K562 (cell line): ENCODE measurements around the gene LINGO3. TPM values are rescaled to one million over a fixed set of nuclear protein-coding genes. Genes with fewer than 3 reads are reported as not detected.
A peak's percentile ranks its signal among the peaks of the same experiment; 100 is the strongest.

Experiments used
- ARID3A ChIP-seq: IDR thresholded peaks from 2 replicates; pipeline ENCODE4 v1.6.1; 2012; ENCODE audit warnings: low read depth, low read length, improper control_type of control experiment, borderline replicate concordance
- DACH1 ChIP-seq: fragments of 450-650 bp; IDR thresholded peaks from 2 replicates; pipeline ENCODE4 v1.6.1; 2018; ENCODE audit not compliant: partially characterized antibody
- EWSR1 ChIP-seq: fragments of 450-650 bp; IDR thresholded peaks from 2 replicates; pipeline ENCODE4 v1.6.1; 2018; ENCODE audit warnings: borderline replicate concordance, mild to moderate bottlenecking, low read depth, moderate library complexity; ENCODE audit not compliant: partially characterized antibody
- EZH2 ChIP-seq: IDR thresholded peaks from 2 replicates; pipeline ENCODE4 v1.6.1; 2012; ENCODE audit warnings: low read depth, mild to moderate bottlenecking, inconsistent platforms, low read length, borderline replicate concordance
- NCOA6 ChIP-seq: fragments of 450-650 bp; IDR thresholded peaks from 2 replicates; pipeline ENCODE4 v1.6.1; 2017; ENCODE audit warnings: mild to moderate bottlenecking
- NFYB ChIP-seq: IDR thresholded peaks from 2 replicates; pipeline ENCODE4 v1.6.1; 2011; ENCODE audit warnings: mild to moderate bottlenecking, moderate library complexity; ENCODE audit not compliant: insufficient read length; ENCODE audit errors: extremely low read depth
- POLR2A ChIP-seq: fragments of 450-650 bp; conservative IDR thresholded peaks from 2 replicates; pipeline ENCODE4 v1.6.1; 2016
- PURB ChIP-seq: sonication (generic); formaldehyde crosslinking; IDR thresholded peaks from 2 replicates; pipeline ENCODE4 v1.9.0; 2021; ENCODE audit warnings: low read depth, mild to moderate bottlenecking, missing genetic modification reagents
- RUNX1 ChIP-seq: sonication (generic); IDR thresholded peaks from 2 replicates; pipeline ENCODE4 v1.6.1; 2016; ENCODE audit warnings: antibody characterized with exemption, low read depth
- SMARCA4 ChIP-seq: fragments of 450-650 bp; IDR thresholded peaks from 2 replicates; pipeline ENCODE4 v1.6.1; 2016
- TRIM28 ChIP-seq: fragments of 450-650 bp; IDR thresholded peaks from 2 replicates; pipeline ENCODE4 v1.6.1; 2017
- U2AF1 ChIP-seq: fragments of 200-400 bp; formaldehyde crosslinking; optimal IDR thresholded peaks from 2 replicates; pipeline ENCODE3; 2017; ENCODE audit warnings: mild to moderate bottlenecking, low read depth, low read length, moderate library complexity
- ZC3H11A ChIP-seq: IDR thresholded peaks from 2 replicates; pipeline ENCODE4 v1.6.1; 2012; ENCODE audit warnings: low read depth, low read length, improper control_type of control experiment
- ZEB2 ChIP-seq: fragments of 450-650 bp; IDR thresholded peaks from 2 replicates; pipeline ENCODE4 v1.6.1; 2016
- ZNF23 ChIP-seq: fragments of 250-450 bp; sonication (Bioruptor Pico); IDR thresholded peaks from 2 replicates; pipeline ENCODE4 v1.4.0; 2020; ENCODE audit warnings: mild to moderate bottlenecking
- ZNF354B ChIP-seq: fragments of 250-450 bp; sonication (Bioruptor Pico); IDR thresholded peaks from 2 replicates; pipeline ENCODE4 v1.4.0; 2020
- ZNF431 ChIP-seq: sonication (generic); formaldehyde crosslinking; IDR thresholded peaks from 2 replicates; pipeline ENCODE4 v1.8.0; 2022; ENCODE audit warnings: mild to moderate bottlenecking, missing genetic modification reagents
- ZNF57 ChIP-seq: fragments of 450-650 bp; formaldehyde crosslinking; IDR thresholded peaks from 2 replicates; pipeline ENCODE4 v1.4.0; 2020; ENCODE audit warnings: mild to moderate bottlenecking, moderate library complexity
- ZNF589 ChIP-seq: fragments of 200-800 bp; sonication (Bioruptor generic); IDR thresholded peaks from 2 replicates; pipeline ENCODE4 v1.6.1; 2016; ENCODE audit warnings: low read depth, missing genetic modification characterization, missing compliant biosample characterization
- polyA plus RNA-seq, 8 experiments: library from polyadenylated mRNA; depleted of rRNA in 4 of 8; stranded (reverse) in 5 of 8; unstranded in 3 of 8; fragments of >200 nt; fragmentation: Nextera tagmentation in 2 of 8; fragmentation: Illumina TruSeq in 1 of 8; extraction: Ambion mirVana in 2 of 8; extraction: Trizol in 1 of 8; gene quantifications; 2 replicates each; pipeline versions ENCODE4 v1.2.1 to v1.2.3, GENCODE V29; 2011 to 2014; ENCODE audit warnings: inconsistent platforms in 1 of 8, missing spikeins in 1 of 8
- total RNA-seq, 7 experiments: library from RNA; depleted of rRNA in 6 of 7; stranded (reverse); fragments of >200 nt in 6 of 7; fragmentation: Illumina TruSeq in 2 of 7; extraction: Trizol in 2 of 7; gene quantifications; 2 replicates each; pipeline versions ENCODE4 v1.2.1 to v1.2.3, GENCODE V29; 2011 to 2021; ENCODE audit warnings: low replicate concordance in 1 of 7
- TF ChIP-seq, protein P1 (sequence below): sonication (generic); formaldehyde crosslinking; IDR thresholded peaks from 2 replicates; pipeline ENCODE4 v1.8.0; 2022; ENCODE audit warnings: mild to moderate bottlenecking, missing genetic modification reagents
- TF ChIP-seq, protein P2 (sequence below): fragments of 450-650 bp; IDR thresholded peaks from 2 replicates; pipeline ENCODE4 v1.7.1; 2018; ENCODE audit warnings: mild to moderate bottlenecking, low read depth; ENCODE audit not compliant: partially characterized antibody
- TF ChIP-seq, protein P3 (sequence below): sonication (generic); formaldehyde crosslinking; IDR thresholded peaks from 2 replicates; pipeline ENCODE4 v1.8.0; 2022; ENCODE audit warnings: missing genetic modification reagents, mild to moderate bottlenecking, borderline replicate concordance

Gene LINGO3
- total and polyA plus RNA-seq, 9 of the 15 experiments (the other 6 are each of a cell fraction or from before 2014, with no cell fraction given), result 0.03 to 0.05 (median 0.03) TPM; not detected in 6

DNA sequence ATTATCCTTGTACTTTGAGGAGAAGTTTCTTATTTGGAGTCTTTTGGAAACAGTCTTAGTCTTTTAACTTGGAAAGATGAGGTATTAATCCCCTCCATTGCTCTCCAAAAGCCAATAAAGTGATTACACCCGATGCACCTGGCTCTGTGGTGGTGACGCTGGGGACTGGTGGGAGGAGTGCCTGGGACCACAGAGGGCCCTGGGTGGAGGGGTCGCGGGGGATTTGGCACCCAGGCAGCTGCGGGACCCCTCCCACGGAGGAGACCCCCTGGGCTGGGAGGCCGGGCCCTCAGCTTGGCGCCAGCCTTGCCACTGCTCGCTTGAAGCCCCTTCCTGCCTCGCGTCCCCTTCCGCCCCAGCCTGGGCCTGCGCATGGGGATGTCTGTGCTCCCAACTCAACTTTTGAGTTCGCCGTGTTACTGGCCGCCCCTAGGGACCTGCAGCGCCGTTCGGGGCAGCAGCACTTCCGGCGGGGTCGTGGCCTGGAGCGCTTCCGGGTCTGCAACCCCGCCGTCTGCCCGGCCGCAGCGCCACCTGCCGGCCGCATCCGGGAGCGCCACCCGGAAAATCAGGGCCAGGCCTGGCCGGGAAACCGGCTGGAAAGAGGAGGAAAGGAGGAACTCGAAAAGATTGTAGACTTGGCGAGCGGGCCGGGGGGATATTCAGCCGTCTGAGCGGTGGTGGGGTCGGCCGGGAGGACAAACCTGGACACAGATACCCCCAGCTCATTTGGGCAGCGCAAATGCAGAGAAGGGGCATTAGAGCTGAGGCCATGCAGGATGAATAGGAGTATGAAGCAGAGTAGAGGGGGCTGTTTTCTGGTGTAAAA is 34.4 kb downstream of the LINGO3 start (continued):
- TF ChIP-seq, protein P1, sequence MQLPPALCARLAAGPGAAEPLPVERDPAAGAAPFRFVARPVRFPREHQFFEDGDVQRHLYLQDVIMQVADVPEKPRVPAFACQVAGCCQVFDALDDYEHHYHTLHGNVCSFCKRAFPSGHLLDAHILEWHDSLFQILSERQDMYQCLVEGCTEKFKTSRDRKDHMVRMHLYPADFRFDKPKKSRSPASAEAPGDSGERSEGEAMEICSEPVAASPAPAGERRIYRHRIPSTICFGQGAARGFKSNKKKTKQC (CRISPR knock-in tag), result no peak
- TF ChIP-seq TRIM28 (no peak), PURB (CRISPR knock-in tag) (no peak), ARID3A (no peak), ZNF57 (no peak), ZNF23 (CRISPR knock-in tag) (no peak), RUNX1 (no peak), EWSR1 (no peak), NCOA6 (no peak), ZNF354B (CRISPR knock-in tag) (no peak), ZC3H11A (peak; percentile 66; the same call in 1 of the 2 replicates), ZNF431 (no peak), SMARCA4 (no peak), DACH1 (no peak), ZNF589 (CRISPR knock-in tag) (no peak), NFYB (no peak), EZH2 (no peak), POLR2A (peak; percentile 72), U2AF1 (peak; percentile 89), ZEB2 (0 out of 2 replicates have a peak, but pooled peaks have one; percentile 40)
- TF ChIP-seq, protein P2, sequence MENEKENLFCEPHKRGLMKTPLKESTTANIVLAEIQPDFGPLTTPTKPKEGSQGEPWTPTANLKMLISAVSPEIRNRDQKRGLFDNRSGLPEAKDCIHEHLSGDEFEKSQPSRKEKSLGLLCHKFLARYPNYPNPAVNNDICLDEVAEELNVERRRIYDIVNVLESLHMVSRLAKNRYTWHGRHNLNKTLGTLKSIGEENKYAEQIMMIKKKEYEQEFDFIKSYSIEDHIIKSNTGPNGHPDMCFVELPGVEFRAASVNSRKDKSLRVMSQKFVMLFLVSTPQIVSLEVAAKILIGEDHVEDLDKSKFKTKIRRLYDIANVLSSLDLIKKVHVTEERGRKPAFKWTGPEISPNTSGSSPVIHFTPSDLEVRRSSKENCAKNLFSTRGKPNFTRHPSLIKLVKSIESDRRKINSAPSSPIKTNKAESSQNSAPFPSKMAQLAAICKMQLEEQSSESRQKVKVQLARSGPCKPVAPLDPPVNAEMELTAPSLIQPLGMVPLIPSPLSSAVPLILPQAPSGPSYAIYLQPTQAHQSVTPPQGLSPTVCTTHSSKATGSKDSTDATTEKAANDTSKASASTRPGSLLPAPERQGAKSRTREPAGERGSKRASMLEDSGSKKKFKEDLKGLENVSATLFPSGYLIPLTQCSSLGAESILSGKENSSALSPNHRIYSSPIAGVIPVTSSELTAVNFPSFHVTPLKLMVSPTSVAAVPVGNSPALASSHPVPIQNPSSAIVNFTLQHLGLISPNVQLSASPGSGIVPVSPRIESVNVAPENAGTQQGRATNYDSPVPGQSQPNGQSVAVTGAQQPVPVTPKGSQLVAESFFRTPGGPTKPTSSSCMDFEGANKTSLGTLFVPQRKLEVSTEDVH, result peak; percentile 93
- TF ChIP-seq, protein P3, sequence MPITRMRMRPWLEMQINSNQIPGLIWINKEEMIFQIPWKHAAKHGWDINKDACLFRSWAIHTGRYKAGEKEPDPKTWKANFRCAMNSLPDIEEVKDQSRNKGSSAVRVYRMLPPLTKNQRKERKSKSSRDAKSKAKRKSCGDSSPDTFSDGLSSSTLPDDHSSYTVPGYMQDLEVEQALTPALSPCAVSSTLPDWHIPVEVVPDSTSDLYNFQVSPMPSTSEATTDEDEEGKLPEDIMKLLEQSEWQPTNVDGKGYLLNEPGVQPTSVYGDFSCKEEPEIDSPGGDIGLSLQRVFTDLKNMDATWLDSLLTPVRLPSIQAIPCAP (CRISPR knock-in tag), result no peak
